Neural crest cell (in vitro differentiated cells): Measurements from ENCODE around the gene COL4A1. TPM values are rescaled to one million over a fixed set of nuclear protein-coding genes. Genes with fewer than 3 reads are reported as not detected.

Source experiments
- DNase-seq: peaks from one replicate; pipeline ENCODE4 v3.0.0; 2021; ENCODE audit warnings: low read depth, mixed read lengths, low spot score
- H3K27ac Mint-ChIP-seq: one replicate; pipeline ENCODE4 v1.8.0; 2021; ENCODE audit warnings: mild to moderate bottlenecking, mixed read lengths; ENCODE audit not compliant: unreplicated experiment
- H3K27me3 Mint-ChIP-seq: 2 replicates; pipeline ENCODE4 v1.8.0; 2021; ENCODE audit warnings: low read depth, mild to moderate bottlenecking, mixed read lengths
- H3K36me3 Mint-ChIP-seq: 2 replicates; pipeline ENCODE4 v1.8.0; 2021; ENCODE audit warnings: low read depth, mild to moderate bottlenecking, mixed read lengths
- H3K4me1 Mint-ChIP-seq: 2 replicates; pipeline ENCODE4 v1.8.0; 2021; ENCODE audit warnings: mixed read lengths
- H3K4me3 Mint-ChIP-seq: one replicate; pipeline ENCODE4 v1.8.0; 2021; ENCODE audit warnings: mild to moderate bottlenecking, mixed read lengths
- H3K9me3 Mint-ChIP-seq: 2 replicates; pipeline ENCODE4 v1.8.0; 2021; ENCODE audit warnings: mixed read lengths
- CTCF ChIP-seq: fragments of 200-600 bp; sonication (generic); conservative IDR thresholded peaks from 2 replicates; pipeline ENCODE4 v1.5.0; 2021; ENCODE audit warnings: antibody characterized with exemption, mild to moderate bottlenecking
- total RNA-seq: library from RNA; stranded (reverse); gene quantifications from 2 replicates; pipeline ENCODE4 v1.2.1, GENCODE V29; 2021

The COL4A1 gene
- total RNA-seq, 1 donor from 2014 or later = 65.5 TPM

DNA sequence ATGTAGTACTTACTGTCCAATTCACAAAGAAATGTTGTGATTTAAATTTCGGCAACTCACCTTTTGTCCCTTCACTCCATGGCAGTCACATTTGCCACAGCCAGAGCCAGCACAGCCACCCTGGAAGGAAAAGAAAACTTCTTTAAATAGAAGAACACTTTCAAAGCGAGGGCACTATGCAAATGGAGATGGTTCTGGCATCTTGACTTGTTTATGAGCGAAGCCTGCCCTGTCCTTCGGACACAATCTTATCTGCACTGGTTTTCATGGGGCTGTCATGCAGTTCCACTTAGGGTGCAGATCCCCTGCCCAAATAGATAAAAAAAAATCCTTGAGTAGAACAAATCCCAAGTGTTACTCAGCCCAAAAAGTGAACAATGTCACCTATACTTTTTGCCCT, 64.3 kb downstream of the COL4A1 start:
- no peaks in the 10 kb centered on the region for H3K36me3 Mint-ChIP-seq
- no peak for DNase-seq
- no peak overlapping the region for H3K27ac Mint-ChIP-seq
- no peaks in the 10 kb centered on the region for H3K9me3 Mint-ChIP-seq
- H3K27me3 Mint-ChIP-seq = no peaks in the 10 kb centered on the region
- TF ChIP-seq CTCF = no peak
- H3K4me1 Mint-ChIP-seq = peaks cover 6% of the 10 kb centered on the region
- no peak overlapping the region for H3K4me3 Mint-ChIP-seq

- Mint-ChIP-seq H3K4me3 (no peak overlapping the region), H3K27ac (no peak overlapping the region)
Measured at GRCh38 chr13:110240943-110241342, 66.0 kb downstream of the COL4A1 start.

GRCh38 chr13:110240352-110240751, 66.6 kb downstream of the COL4A1 start:
- TF ChIP-seq CTCF = no peak
- Mint-ChIP-seq H3K27ac (no peak overlapping the region), H3K4me3 (no peak overlapping the region), H3K27me3 (no peaks in the 10 kb centered on the region), H3K9me3 (no peaks in the 10 kb centered on the region), H3K4me1 (no peaks in the 10 kb centered on the region), H3K36me3 (no peaks in the 10 kb centered on the region)
- no peak for DNase-seq

More at GRCh38 chr13:110240943-110241342, 66.0 kb downstream of the COL4A1 start:
- H3K4me1 Mint-ChIP-seq = no peaks in the 10 kb centered on the region
- H3K27me3 Mint-ChIP-seq = no peaks in the 10 kb centered on the region
- DNase-seq = no peak
- no peak for TF ChIP-seq CTCF
- H3K9me3 Mint-ChIP-seq = no peaks in the 10 kb centered on the region
- H3K36me3 Mint-ChIP-seq = no peaks in the 10 kb centered on the region

GRCh38 chr13:110239280-110240125, 67.5 kb downstream of the COL4A1 start:
- Mint-ChIP-seq H3K36me3 (no peaks in the 10 kb centered on the region), H3K4me1 (no peaks in the 10 kb centered on the region), H3K9me3 (no peaks in the 10 kb centered on the region), H3K27me3 (no peaks in the 10 kb centered on the region), H3K4me3 (no peak overlapping the region), H3K27ac (no peak overlapping the region)
- DNase-seq = no peak
- TF ChIP-seq CTCF = no peak

GRCh38 chr13:110238818-110239195, 68.2 kb downstream of the COL4A1 start:
- no peaks in the 10 kb centered on the region for H3K36me3 Mint-ChIP-seq
- no peaks in the 10 kb centered on the region for H3K9me3 Mint-ChIP-seq
- no peak overlapping the region for H3K4me3 Mint-ChIP-seq
- DNase-seq = no peak
- H3K27ac Mint-ChIP-seq = no peak overlapping the region
- no peaks in the 10 kb centered on the region for H3K27me3 Mint-ChIP-seq
- TF ChIP-seq CTCF = no peak
- H3K4me1 Mint-ChIP-seq = no peaks in the 10 kb centered on the region
